ENCODE results near the gene KCND3.

DNA sequence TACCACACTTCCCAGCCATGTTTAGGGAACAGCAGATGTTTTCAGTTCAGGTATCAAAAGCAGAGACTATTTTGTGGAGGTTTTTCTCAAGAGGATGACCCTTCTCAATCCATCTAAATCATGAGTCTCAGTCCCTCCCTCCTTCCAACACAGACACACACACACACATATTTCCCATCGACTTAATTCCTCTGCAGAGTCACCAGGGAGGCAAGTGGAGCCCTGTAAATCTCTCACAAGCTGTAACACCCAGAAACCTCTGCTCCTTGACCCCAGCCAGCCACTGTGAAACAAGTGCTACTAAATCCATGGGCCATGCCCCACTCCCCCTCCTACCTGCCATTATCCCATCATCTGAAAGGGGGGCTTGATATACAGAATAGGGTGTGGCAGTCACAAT, 10.6 kb upstream of the KCND3 start:
- TF ChIP-seq, protein P1, sequence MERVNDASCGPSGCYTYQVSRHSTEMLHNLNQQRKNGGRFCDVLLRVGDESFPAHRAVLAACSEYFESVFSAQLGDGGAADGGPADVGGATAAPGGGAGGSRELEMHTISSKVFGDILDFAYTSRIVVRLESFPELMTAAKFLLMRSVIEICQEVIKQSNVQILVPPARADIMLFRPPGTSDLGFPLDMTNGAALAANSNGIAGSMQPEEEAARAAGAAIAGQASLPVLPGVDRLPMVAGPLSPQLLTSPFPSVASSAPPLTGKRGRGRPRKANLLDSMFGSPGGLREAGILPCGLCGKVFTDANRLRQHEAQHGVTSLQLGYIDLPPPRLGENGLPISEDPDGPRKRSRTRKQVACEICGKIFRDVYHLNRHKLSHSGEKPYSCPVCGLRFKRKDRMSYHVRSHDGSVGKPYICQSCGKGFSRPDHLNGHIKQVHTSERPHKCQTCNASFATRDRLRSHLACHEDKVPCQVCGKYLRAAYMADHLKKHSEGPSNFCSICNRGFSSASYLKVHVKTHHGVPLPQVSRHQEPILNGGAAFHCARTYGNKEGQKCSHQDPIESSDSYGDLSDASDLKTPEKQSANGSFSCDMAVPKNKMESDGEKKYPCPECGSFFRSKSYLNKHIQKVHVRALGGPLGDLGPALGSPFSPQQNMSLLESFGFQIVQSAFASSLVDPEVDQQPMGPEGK (CRISPR knock-in tag; IDR thresholded peaks at IDR 0.05; ENCODE audit: borderline replicate concordance) = no peak
- TF ChIP-seq ZFP30 (CRISPR knock-in tag; IDR thresholded peaks at IDR 0.05) = no peak

Data from SK-N-SH treated with all-trans-retinoic acid at 6 μM for 48 hours (cell line).